ENCODE data around the gene SEMA3A.
"Not testable (repeated sequence)": the region's sequence is repeated elsewhere in the genome, so short reads cannot be mapped to it uniquely, and the experiment has no call there.

The SEMA3A gene

GRCh38 chr7:84073186-84073875 is 121.3 kb downstream of the SEMA3A start:
- DNase-seq = no peak
- H3K9me3 ChIP-seq = no peaks in the 10 kb centered on the region
- no peak overlapping the region for H3K4me3 ChIP-seq
- H3K27ac ChIP-seq = no peak overlapping the region
- no peaks in the 10 kb centered on the region for H3K4me1 ChIP-seq
- intact Hi-C loops (cut with DNase I; ENCODE audit: low total_unique reads) = no loop called here
- H3K27me3 ChIP-seq = no peaks in the 10 kb centered on the region
- no peak for TF ChIP-seq CTCF (IDR thresholded peaks at IDR 0.05)
- H3K36me3 ChIP-seq = no peaks in the 10 kb centered on the region

GRCh38 chr7:84070770-84071169 is 123.8 kb downstream of the SEMA3A start:
- H3K36me3 ChIP-seq = no peaks in the 10 kb centered on the region
- DNase-seq = no peak
- no peak overlapping the region for H3K4me3 ChIP-seq
- H3K27me3 ChIP-seq = no peaks in the 10 kb centered on the region
- H3K27ac ChIP-seq = no peak overlapping the region
- H3K4me1 ChIP-seq = no peaks in the 10 kb centered on the region
- no peak for TF ChIP-seq CTCF (IDR thresholded peaks at IDR 0.05)
- H3K9me3 ChIP-seq = no peaks in the 10 kb centered on the region
- intact Hi-C loops (cut with DNase I; ENCODE audit: low total_unique reads) = no loop called here

- Histone ChIP-seq H3K27ac (no peak overlapping the region), H3K4me1 (no peaks in the 10 kb centered on the region), H3K36me3 (no peaks in the 10 kb centered on the region), H3K27me3 (no peaks in the 10 kb centered on the region), H3K4me3 (no peak overlapping the region), H3K9me3 (no peaks in the 10 kb centered on the region)
- no peak for DNase-seq
- no peak for TF ChIP-seq CTCF (IDR thresholded peaks at IDR 0.05)
- intact Hi-C loops (cut with DNase I; ENCODE audit: low total_unique reads) = no loop called here
These were observed 124.5 kb downstream of the SEMA3A start for GRCh38 chr7:84069999-84070500.

GRCh38 chr7:84069033-84069432 is 125.6 kb downstream of the SEMA3A start:
- DNase-seq = no peak
- H3K36me3 ChIP-seq = no peaks in the 10 kb centered on the region
- intact Hi-C loops (cut with DNase I; ENCODE audit: low total_unique reads) = no loop called here
- no peaks in the 10 kb centered on the region for H3K4me1 ChIP-seq
- no peaks in the 10 kb centered on the region for H3K27me3 ChIP-seq
- TF ChIP-seq CTCF (IDR thresholded peaks at IDR 0.05) = no peak
- no peaks in the 10 kb centered on the region for H3K9me3 ChIP-seq
- H3K4me3 ChIP-seq = no peak overlapping the region
- H3K27ac ChIP-seq = no peak overlapping the region

GRCh38 chr7:84062489-84062901 is 132.1 kb downstream of the SEMA3A start:
- H3K4me1 ChIP-seq; intact Hi-C loops (cut with DNase I; ENCODE audit: low total_unique reads); H3K27ac ChIP-seq; H3K36me3 ChIP-seq; H3K27me3 ChIP-seq; H3K9me3 ChIP-seq; DNase-seq; H3K4me3 ChIP-seq: not testable (repeated sequence)

GRCh38 chr7:84060760-84061261 is 133.8 kb downstream of the SEMA3A start:
- Histone ChIP-seq H3K27me3 (no peaks in the 10 kb centered on the region), H3K4me3 (no peak overlapping the region), H3K4me1 (no peaks in the 10 kb centered on the region), H3K9me3 (no peaks in the 10 kb centered on the region), H3K36me3 (no peaks in the 10 kb centered on the region), H3K27ac (no peak overlapping the region)
- no peak for TF ChIP-seq CTCF (IDR thresholded peaks at IDR 0.05)
- DNase-seq = no peak
- intact Hi-C loops (cut with DNase I; ENCODE audit: low total_unique reads) = no loop called here
